Measurements from ENCODE around the gene SGF29.
A peak's percentile ranks its signal among the peaks of the same experiment; 100 is the strongest.
"Not testable (repeated sequence)": the region's sequence is repeated elsewhere in the genome, so short reads cannot be mapped to it uniquely, and the experiment has no call there.

- not testable (repeated sequence) for TF ChIP-seq POLR2A (IDR thresholded peaks at IDR 0.05)
- TF ChIP-seq, protein P1, sequence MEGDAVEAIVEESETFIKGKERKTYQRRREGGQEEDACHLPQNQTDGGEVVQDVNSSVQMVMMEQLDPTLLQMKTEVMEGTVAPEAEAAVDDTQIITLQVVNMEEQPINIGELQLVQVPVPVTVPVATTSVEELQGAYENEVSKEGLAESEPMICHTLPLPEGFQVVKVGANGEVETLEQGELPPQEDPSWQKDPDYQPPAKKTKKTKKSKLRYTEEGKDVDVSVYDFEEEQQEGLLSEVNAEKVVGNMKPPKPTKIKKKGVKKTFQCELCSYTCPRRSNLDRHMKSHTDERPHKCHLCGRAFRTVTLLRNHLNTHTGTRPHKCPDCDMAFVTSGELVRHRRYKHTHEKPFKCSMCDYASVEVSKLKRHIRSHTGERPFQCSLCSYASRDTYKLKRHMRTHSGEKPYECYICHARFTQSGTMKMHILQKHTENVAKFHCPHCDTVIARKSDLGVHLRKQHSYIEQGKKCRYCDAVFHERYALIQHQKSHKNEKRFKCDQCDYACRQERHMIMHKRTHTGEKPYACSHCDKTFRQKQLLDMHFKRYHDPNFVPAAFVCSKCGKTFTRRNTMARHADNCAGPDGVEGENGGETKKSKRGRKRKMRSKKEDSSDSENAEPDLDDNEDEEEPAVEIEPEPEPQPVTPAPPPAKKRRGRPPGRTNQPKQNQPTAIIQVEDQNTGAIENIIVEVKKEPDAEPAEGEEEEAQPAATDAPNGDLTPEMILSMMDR (IDR thresholded peaks at IDR 0.05 in 8 of 11, conservative IDR thresholded peaks at IDR 0.05 in 3 of 11) = peak; percentile 40 to 75 (median 67)
- peak in 1 of 3 donors; percentile 25 for TF ChIP-seq POLR2AphosphoS5 (IDR thresholded peaks at IDR 0.05)
These were observed 61.9 kb downstream of the SGF29 start for GRCh38 chr16:28615486-28616223.

Measured in spleen (tissue), 7 donors.